Mesendoderm (in vitro differentiated cells): ENCODE results near the gene TTC27.

ENCODE experiments used
- DNase-seq: peaks from one replicate; pipeline ENCODE4 v3.0.0; 2013
- H2AK5ac ChIP-seq: 2 replicates; pipeline ENCODE4 v1.6.1; 2013; ENCODE audit warnings: low read length, inconsistent platforms
- H2BK120ac ChIP-seq: 2 replicates; pipeline ENCODE4 v1.6.1; 2013; ENCODE audit warnings: low read depth, mild to moderate bottlenecking, low read length, moderate library complexity, mixed read lengths
- H2BK15ac ChIP-seq: replicated peaks from 2 replicates; pipeline ENCODE4 v1.6.1; 2013; ENCODE audit warnings: low read depth, mild to moderate bottlenecking, moderate library complexity
- H2BK5ac ChIP-seq: 2 replicates; pipeline ENCODE4 v1.6.1; 2013; ENCODE audit warnings: low read length, inconsistent platforms
- H3K18ac ChIP-seq: 2 replicates; pipeline ENCODE4 v1.6.1; 2013; ENCODE audit warnings: mild to moderate bottlenecking, low read length, mixed read lengths
- H3K23ac ChIP-seq: one replicate; pipeline ENCODE4 v1.6.1; 2013; ENCODE audit warnings: low read length
- H3K27ac ChIP-seq: 2 replicates; pipeline ENCODE4 v1.5.1; 2013; ENCODE audit warnings: low read depth, mild to moderate bottlenecking, inconsistent platforms, low read length, moderate library complexity
- H3K27me3 ChIP-seq: 2 replicates; pipeline ENCODE4 v1.6.1; 2013; ENCODE audit warnings: low read length, control low read depth, mild to moderate bottlenecking, inconsistent platforms; ENCODE audit not compliant: insufficient read depth, poor library complexity
- H3K36me3 ChIP-seq: 2 replicates; pipeline ENCODE4 v1.6.1; 2013; ENCODE audit warnings: low read length, inconsistent platforms; ENCODE audit not compliant: control insufficient read depth, insufficient read depth
- H3K4ac ChIP-seq: one replicate; pipeline ENCODE4 v1.6.1; 2013; ENCODE audit warnings: low read depth, mild to moderate bottlenecking, low read length, moderate library complexity
- H3K4me1 ChIP-seq: 2 replicates; pipeline ENCODE4 v1.6.1; 2013; ENCODE audit warnings: low read depth, low read length, inconsistent platforms; ENCODE audit not compliant: control insufficient read depth
- H3K4me2 ChIP-seq: 2 replicates; pipeline ENCODE4 v1.6.1; 2013; ENCODE audit warnings: low read length
- H3K4me3 ChIP-seq: 2 replicates; pipeline ENCODE4 v1.5.1; 2013; ENCODE audit warnings: mild to moderate bottlenecking, low read length
- H3K56ac ChIP-seq: one replicate; pipeline ENCODE4 v1.6.1; 2013; ENCODE audit warnings: low read length
- H3K79me1 ChIP-seq: 2 replicates; pipeline ENCODE4 v1.6.1; 2013; ENCODE audit warnings: low read length, inconsistent platforms
- H3K79me2 ChIP-seq: 2 replicates; pipeline ENCODE4 v1.6.1; 2013; ENCODE audit warnings: mild to moderate bottlenecking, low read length; ENCODE audit not compliant: control insufficient read depth, insufficient read depth
- H3K9ac ChIP-seq: 2 replicates; pipeline ENCODE4 v1.6.1; 2013; ENCODE audit warnings: low read length, inconsistent platforms
- H4K5ac ChIP-seq: one replicate; pipeline ENCODE4 v1.6.1; 2013; ENCODE audit warnings: low read length
- H4K8ac ChIP-seq: one replicate; pipeline ENCODE4 v1.6.1; 2013; ENCODE audit warnings: low read depth, mild to moderate bottlenecking, control low read depth, low read length, moderate library complexity
- WGBS: extraction: QIAGEN DNeasy Blood & Tissue Kit; methylation state at CpG from one replicate; pipeline ENCODE4 v1.1.7; 2013; ENCODE audit warnings: low lambda C conversion rate, missing lambda C conversion rate; ENCODE audit not compliant: insufficient coverage; ENCODE audit errors: extremely low coverage; 5-methylcytosine and 5-hydroxymethylcytosine counted together

TTC27 gene

DNA sequence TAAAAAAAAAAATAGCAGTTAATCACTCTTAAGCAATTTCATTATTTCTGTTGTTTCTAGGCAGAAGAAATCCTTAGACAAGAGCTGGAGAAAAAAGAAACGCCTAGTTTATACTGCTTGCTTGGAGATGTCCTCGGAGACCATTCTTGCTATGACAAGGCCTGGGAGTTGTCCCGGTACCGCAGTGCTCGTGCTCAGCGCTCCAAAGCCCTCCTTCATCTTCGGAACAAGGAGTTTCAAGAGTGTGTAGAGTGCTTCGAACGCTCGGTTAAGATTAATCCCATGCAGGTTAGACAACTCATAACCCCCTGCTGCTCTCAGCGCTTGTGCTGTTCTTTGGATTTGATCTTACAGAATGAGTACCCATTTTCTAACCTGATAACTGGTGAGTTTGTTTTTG lies 130.4 kb downstream of the TTC27 start:
- no peaks in the 10 kb centered on the region for H3K36me3 ChIP-seq
- no peak overlapping the region for H3K23ac ChIP-seq
- no peak overlapping the region for H3K56ac ChIP-seq
- no peak overlapping the region for H2BK120ac ChIP-seq
- no peak overlapping the region for H2BK5ac ChIP-seq
- H3K4ac ChIP-seq, result no peak overlapping the region
- no peak overlapping the region for H3K18ac ChIP-seq
- H3K27me3 ChIP-seq, result no peaks in the 10 kb centered on the region
- H4K8ac ChIP-seq, result no peak overlapping the region
- no peak overlapping the region for H3K4me2 ChIP-seq
- no CpG with 5 or more reads among the region's 11 CpGs for WGBS
- H3K27ac ChIP-seq, result no peak overlapping the region
- no peak for DNase-seq
- H3K79me2 ChIP-seq, result no peaks in the 10 kb centered on the region
- no peak overlapping the region for H4K5ac ChIP-seq
- H3K9ac ChIP-seq, result no peak overlapping the region
- H3K4me3 ChIP-seq, result no peak overlapping the region
- H2AK5ac ChIP-seq, result no peak overlapping the region
- no peaks in the 10 kb centered on the region for H3K4me1 ChIP-seq
- H3K79me1 ChIP-seq, result no peaks in the 10 kb centered on the region
- no peak overlapping the region for H2BK15ac ChIP-seq

DNA sequence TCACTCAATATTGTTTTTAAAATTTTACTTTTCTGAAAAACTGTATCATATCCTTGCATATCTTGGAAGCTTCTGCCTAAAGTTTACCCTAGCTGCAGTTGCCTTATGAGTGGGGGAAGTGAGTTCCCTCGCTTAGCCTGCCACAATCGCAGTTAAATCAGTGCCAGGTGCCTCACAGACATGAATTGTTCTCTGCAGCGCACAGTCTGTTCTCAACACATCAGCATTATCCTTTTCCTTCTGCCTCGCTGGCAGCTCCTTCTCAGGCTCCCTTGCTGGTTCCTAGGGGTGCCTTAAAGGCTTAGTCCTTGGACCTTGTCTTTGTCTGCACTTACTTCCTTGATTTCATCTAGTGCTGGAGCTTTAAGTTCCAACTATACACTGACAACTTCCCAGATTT lies 132.8 kb downstream of the TTC27 start:
- no peak for DNase-seq
- no peak overlapping the region for H2BK120ac ChIP-seq
- no peaks in the 10 kb centered on the region for H3K79me1 ChIP-seq
- H3K27me3 ChIP-seq, result no peaks in the 10 kb centered on the region
- no peak overlapping the region for H3K4me3 ChIP-seq
- no peak overlapping the region for H3K4ac ChIP-seq
- no peak overlapping the region for H4K8ac ChIP-seq
- no peak overlapping the region for H2BK15ac ChIP-seq
- no peak overlapping the region for H2AK5ac ChIP-seq
- H3K4me1 ChIP-seq, result no peaks in the 10 kb centered on the region
- no peak overlapping the region for H3K23ac ChIP-seq
- H3K27ac ChIP-seq, result no peak overlapping the region
- no CpG with 5 or more reads among the region's 4 CpGs for WGBS
- no peak overlapping the region for H4K5ac ChIP-seq
- H3K36me3 ChIP-seq, result no peaks in the 10 kb centered on the region
- no peak overlapping the region for H2BK5ac ChIP-seq
- no peaks in the 10 kb centered on the region for H3K79me2 ChIP-seq
- no peak overlapping the region for H3K4me2 ChIP-seq
- no peak overlapping the region for H3K18ac ChIP-seq
- no peak overlapping the region for H3K56ac ChIP-seq
- no peak overlapping the region for H3K9ac ChIP-seq

DNA sequence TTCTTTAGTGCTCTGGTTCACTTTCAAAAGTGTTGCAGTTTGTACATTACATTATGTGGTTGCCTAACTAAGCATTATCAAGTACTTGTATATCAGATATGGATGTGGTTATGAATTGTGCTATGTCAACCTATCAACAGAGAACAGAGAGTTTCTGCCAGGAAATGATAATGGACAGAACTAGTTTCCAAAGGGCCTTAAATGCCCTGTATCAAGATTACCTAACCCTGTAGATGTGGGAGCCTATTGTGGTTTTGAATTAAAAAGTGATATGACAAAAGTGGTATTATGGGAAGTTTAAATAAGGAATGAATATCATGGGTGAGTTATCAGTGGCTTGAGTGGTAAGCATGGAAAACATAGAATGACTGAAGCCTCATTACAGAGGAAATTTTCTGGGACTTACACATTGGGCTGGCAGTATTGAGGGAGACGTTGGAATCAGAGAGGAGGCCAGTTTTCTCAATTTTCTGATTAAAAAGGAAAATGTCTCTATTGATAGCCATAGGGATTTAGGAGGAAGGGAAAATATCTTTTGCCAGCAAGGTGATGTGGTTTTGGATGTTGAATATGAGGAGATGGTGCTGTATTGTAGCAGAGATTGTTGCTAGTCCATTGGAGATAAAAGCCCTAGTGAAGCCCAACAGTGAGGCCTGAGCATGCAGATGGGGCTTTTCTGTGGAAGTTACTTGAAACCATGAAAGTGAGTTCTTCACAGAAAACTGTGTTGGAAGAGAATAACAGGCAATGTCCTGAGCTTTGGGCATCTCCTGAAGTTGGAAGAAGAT lies 140.7 kb downstream of the TTC27 start:
- Histone ChIP-seq H3K4me2 (no peak overlapping the region), H3K79me1 (no peaks in the 10 kb centered on the region), H3K79me2 (no peaks in the 10 kb centered on the region), H4K8ac (no peak overlapping the region), H3K56ac (no peak overlapping the region), H3K4me1 (peaks cover 3% of the 10 kb centered on the region), H2BK5ac (no peak overlapping the region), H3K4me3 (no peak overlapping the region), H3K23ac (no peak overlapping the region), H3K4ac (no peak overlapping the region), H2BK15ac (no peak overlapping the region), H3K27me3 (no peaks in the 10 kb centered on the region), H3K36me3 (no peaks in the 10 kb centered on the region), H4K5ac (no peak overlapping the region), H3K27ac (no peak overlapping the region), H2BK120ac (no peak overlapping the region), H3K9ac (no peak overlapping the region), H3K18ac (no peak overlapping the region), H2AK5ac (no peak overlapping the region)
- no CpG with 5 or more reads among the region's 1 CpG for WGBS
- no peak for DNase-seq

DNA sequence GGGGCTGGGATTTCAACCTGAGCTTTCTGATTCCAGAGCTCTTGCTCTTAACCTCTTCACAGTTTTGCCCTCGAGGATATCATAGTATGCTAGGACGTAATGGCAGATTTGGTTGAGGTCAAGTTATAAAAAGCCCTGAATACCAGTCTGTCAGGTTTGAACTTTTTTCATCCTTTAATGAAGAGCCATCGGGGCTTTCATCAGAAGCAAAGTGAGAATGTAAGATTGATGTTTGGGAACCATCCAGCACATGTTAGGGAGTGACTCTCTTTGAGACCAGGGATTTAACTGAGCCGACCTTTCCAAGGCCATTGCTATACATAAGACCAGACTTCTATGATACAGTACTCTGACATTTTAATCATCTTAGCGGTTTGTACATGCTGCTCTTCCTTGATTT lies 142.5 kb downstream of the TTC27 start:
- no peak for DNase-seq
- Histone ChIP-seq H2BK5ac (no peak overlapping the region), H3K27me3 (no peaks in the 10 kb centered on the region), H3K36me3 (no peaks in the 10 kb centered on the region), H4K8ac (no peak overlapping the region), H2BK120ac (no peak overlapping the region), H3K79me2 (no peaks in the 10 kb centered on the region), H2AK5ac (no peak overlapping the region), H3K79me1 (no peaks in the 10 kb centered on the region), H3K9ac (no peak overlapping the region), H3K56ac (no peak overlapping the region), H3K18ac (no peak overlapping the region), H3K4me2 (no peak overlapping the region), H3K27ac (no peak overlapping the region), H2BK15ac (no peak overlapping the region), H3K23ac (no peak overlapping the region), H3K4ac (no peak overlapping the region), H4K5ac (no peak overlapping the region), H3K4me1 (peaks cover 3% of the 10 kb centered on the region), H3K4me3 (no peak overlapping the region)
- no CpG with 5 or more reads among the region's 5 CpGs for WGBS

DNA sequence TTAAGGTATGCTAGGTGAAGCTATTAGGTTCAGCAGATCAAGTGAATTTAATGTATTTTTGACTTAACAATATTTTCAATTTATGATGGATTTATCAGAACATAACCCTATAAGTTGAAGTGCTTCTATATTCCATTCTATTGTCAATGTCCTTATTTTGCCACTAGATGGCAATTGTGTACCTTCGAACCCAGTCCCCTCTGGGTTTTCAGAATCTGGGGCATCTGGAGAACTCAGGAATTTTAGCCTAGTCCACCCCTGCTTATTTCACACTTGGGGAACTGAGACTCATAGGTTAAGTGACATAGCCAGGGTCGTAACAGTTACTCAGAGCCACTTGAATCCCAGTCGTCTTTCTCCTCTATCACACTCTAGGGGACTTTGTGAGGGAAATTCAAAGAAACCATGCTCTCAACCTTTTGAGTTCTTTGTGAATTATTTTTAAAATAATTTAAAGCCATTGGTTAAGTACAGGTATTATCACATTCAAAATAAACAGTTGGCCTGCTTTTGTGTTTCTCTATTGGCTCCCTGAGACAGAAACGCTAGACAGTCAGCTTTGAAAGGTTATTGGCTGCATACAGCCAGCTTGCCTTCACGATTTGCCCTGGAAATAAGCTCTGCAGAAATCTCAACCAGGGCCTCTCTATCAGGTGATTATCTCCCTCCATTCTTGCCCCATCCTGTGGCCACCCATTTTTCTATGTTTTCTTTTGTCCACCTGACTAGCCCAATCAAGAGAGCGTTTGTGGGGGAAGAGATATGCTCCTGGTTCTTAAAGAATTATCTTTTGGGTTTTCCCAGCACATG lies 145.0 kb downstream of the TTC27 start:
- peak; percentile 89 for DNase-seq
- Histone ChIP-seq H4K8ac (no peak overlapping the region), H3K23ac (no peak overlapping the region), H3K36me3 (no peaks in the 10 kb centered on the region), H3K27me3 (no peaks in the 10 kb centered on the region), H2AK5ac (no peak overlapping the region), H3K79me2 (no peaks in the 10 kb centered on the region), H3K4me1 (peaks cover 3% of the 10 kb centered on the region), H4K5ac (no peak overlapping the region), H3K4me2 (no peak overlapping the region), H3K4ac (no peak overlapping the region), H3K9ac (no peak overlapping the region), H3K4me3 (no peak overlapping the region), H2BK5ac (no peak overlapping the region), H3K56ac (no peak overlapping the region), H2BK120ac (no peak overlapping the region), H3K18ac (no peak overlapping the region), H3K27ac (no peak overlapping the region), H3K79me1 (no peaks in the 10 kb centered on the region), H2BK15ac (no peak overlapping the region)
- WGBS, result no CpG with 5 or more reads among the region's 6 CpGs
